Measurements from ENCODE around the gene CRYBG2. TPM values are rescaled to one million over a fixed set of nuclear protein-coding genes. Genes with fewer than 3 reads are reported as not detected.
A peak's percentile ranks its signal among the peaks of the same experiment; 100 is the strongest.
"Not testable (repeated sequence)": the region's sequence is repeated elsewhere in the genome, so short reads cannot be mapped to it uniquely, and the experiment has no call there.

The CRYBG2 gene
- total RNA-seq, 1 donor from 2014 or later: 0.18 TPM

DNA sequence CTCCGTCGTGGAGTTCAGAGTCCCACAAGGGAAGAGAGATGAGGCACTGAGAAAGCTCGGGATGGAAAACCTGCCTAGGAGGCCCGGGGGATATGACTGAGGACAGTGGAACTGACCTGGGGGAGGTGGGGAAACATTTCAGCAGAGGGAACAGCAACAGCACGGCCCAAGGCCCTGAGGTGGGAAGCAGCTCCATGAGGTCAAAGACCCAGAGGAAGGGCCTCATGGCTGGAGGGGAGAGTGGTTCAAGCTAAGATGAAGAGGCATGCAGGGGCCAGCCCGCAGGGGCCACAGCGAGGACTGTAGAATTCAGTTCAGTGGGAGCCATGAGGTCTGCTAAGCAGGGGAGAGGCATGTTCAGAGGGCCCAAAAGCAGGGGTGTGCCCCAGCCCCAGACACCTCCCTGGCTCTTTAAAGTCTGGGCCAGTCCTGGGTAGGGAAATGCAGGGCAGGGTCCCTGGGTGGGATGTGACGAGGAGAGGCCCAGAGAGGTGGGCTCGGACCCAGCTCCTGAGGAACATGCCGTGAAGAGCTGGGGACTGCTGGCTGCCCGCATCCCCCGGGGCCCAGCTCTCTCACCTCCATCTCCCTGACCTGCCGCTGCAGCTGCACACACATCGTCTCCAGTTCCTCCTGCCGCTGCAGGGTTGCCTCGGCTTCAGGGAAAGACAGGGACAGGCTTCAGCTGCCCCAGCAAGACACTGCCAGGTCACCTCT, 57.4 kb downstream of the CRYBG2 start:
- DNase-seq (ENCODE audit: low spot score) (no peak), ATAC-seq (no peak)

DNA sequence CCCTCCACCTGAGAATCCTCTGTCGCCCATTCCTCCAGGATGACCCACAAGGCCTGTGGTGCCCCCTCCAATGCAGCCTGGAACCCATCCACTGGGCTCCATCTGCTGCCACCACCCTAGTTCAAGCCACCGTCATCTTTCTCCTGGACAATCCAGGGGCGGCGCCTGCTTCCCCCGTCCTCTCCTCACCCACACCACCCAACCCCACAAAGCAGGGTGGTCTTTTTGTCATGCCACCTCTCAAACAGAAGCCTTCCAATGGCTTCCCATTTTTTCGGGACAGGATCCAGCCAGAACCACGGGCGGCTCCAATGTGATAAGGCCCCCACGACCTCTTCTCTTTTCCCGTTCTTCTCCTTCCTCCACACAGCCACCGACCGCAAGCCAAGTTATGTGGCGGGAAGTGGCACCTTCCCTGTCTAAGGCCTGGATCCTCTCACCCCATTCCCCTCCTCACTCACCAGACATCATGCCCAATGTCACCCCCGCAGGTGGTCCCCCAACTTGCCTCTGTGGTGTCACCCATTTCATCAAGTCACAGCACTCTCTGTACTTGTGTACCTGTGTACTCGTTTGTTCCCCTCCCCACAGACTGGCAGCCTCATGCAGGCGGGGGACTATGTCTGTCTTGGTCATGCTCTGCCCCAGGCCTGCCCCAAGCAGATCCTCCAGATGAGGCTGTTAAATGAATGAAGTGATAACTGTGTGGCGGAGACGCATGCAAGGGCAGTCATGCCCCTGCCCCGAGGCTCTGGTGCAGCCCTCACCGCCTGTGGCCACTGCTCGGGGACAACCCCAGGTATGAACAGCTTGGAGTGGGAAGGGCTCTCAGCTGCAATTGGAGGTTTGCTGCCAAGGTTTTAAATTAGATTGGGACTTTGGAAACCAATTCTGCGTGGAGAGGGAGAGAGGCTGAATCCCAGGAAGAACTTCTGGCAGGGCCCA, 58.5 kb downstream of the CRYBG2 start:
- ATAC-seq (no peak), DNase-seq (ENCODE audit: low spot score) (no peak)

DNA sequence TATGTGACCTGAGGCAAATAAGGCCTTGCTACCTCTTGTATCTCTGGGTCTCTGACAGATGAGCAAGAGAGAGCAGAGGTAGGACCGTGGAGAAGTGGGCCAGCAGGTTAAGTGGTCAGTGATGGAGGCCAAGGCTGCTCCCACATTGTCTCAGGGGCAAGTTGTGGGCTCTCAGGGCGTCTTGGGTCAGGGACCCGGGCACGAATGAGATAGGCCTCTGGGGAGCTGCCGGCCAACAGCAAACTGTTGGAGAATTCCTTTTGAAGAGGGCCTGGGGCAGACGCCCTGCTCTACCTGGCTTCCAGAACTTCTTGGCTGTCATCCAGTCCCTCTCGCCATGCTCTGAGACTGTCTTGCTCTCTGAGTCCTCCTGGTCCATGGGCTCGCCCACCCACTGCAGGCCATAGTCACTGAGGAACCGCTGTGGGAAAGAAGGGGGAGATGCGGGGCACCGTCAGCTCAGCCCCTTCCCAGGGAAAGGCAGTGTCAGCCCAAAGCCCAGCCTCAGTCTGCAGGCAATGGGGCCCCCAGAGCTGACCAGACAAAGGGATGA, 59.9 kb downstream of the CRYBG2 start:
- no peak for DNase-seq (ENCODE audit: low spot score)
- ATAC-seq: no peak

DNA sequence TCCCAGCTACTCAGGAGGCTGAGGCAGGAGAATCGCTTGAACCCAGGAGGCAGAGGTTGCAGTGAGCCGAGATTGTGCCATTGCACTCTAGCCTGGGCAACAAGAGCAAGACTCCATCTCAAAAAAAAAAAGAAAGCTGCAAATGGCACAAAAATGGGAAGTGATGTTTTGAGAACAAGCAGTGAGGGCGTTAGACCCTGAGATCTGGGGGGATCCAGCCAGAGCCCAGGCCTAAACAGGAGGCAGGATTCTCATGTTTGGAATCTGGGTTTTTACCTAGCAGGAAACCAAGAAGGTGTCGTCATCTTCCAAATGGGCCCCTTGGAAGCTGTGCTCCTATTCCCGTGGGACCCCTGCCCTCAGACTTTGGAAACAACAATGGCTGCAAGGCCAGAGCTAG, 61.2 kb downstream of the CRYBG2 start:
- not testable (repeated sequence) for ATAC-seq; DNase-seq (ENCODE audit: low spot score)

DNA sequence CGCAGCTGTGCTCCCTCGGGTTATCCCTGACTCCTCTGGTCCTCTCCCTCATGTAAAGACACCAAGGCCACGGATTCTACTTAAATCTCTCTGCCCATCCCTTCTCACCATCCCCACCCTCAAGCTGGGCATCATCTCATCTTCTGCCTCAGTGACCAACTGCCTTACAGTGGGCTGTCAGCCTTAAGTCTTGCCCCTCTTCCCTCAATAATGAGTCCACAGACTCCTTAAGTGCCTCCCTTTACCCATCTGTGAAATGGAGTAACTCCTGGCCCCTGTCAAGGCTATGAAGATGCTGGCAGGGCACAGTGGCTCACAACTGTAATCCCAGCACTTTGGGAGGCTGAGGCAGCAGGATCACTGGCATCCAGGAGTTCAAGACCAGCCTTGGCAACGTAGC, 62.0 kb downstream of the CRYBG2 start:
- no peak for ATAC-seq
- DNase-seq (ENCODE audit: low spot score): no peak

DNA sequence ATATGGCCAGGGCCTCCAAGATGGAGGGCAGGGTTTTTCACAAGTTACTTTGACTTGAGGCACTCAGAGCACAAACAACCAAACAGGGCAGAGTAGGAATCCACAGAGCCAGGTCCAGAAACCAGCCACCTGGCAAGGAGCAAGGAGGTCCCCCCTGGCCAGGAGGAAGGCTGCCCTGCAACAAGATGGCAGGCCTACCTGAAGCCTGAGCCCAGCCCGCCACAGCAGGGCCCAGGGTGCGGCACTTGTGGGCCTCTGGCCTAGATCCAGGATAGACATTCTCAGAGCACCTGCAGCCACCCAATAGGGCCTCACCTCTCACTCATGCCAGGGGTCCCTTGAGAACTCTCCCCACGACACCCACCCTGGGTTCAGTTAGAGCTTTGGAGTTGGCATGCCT, 62.5 kb downstream of the CRYBG2 start:
- ATAC-seq (no peak), DNase-seq (ENCODE audit: low spot score) (no peak)

DNA sequence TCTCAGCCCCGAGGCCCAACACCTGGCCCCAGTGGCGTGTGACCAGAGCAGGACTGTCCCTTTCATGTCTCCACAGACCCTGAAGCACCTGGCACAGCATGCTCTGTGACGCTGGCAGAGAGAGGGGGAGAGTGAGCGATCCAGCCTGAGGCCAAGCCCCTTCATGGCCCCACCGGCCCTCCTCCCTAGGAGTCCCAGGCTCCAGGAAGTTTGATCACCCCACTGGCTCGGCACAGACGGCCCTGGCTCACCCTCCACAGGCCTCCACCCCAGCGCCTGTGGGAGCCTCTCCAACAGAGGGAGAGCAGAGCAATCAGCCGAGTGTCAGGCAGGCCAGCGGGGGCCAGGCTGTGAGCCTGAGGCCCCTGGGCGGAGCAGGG, 63.1 kb downstream of the CRYBG2 start:
- ATAC-seq (no peak), DNase-seq (ENCODE audit: low spot score) (no peak)

DNA sequence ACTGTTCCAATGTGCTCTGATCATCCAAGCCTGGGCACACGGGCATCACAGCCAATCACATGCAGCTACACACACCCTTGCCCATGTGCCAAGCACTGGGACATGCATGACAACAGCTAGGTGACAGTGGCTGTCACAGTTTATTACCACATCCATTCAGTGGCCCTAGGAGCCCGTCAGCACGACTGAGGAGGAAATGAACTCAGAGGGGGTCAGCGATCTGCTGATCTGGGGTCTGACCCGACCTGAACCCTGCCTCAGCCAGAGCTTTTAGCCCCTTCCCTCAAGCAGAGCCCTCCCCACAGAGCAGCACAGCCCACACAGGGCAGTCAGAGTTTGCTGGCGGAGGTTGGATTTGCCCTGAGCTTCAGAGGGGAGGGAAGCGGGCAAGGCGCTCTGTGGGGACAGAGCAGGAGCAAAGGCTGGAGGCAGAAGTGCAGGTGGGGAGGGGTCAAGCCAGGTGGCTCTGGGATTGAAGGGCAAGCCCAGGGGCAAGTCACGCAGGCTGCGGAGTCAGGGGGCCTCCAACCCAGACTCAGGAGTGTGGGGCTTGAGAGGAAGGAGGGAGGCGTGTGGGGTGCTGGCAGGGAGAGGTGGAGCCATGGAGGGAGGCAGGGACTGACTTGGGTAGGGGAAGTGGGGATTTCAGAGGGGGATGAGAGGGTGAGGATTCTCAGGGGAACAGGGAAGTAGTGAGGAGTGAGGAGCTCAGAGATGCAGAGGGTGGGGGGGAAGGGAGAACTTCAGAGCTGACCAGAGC, 63.6 kb downstream of the CRYBG2 start:
- DNase-seq (ENCODE audit: low spot score): no peak
- ATAC-seq: peak; percentile 35

DNA sequence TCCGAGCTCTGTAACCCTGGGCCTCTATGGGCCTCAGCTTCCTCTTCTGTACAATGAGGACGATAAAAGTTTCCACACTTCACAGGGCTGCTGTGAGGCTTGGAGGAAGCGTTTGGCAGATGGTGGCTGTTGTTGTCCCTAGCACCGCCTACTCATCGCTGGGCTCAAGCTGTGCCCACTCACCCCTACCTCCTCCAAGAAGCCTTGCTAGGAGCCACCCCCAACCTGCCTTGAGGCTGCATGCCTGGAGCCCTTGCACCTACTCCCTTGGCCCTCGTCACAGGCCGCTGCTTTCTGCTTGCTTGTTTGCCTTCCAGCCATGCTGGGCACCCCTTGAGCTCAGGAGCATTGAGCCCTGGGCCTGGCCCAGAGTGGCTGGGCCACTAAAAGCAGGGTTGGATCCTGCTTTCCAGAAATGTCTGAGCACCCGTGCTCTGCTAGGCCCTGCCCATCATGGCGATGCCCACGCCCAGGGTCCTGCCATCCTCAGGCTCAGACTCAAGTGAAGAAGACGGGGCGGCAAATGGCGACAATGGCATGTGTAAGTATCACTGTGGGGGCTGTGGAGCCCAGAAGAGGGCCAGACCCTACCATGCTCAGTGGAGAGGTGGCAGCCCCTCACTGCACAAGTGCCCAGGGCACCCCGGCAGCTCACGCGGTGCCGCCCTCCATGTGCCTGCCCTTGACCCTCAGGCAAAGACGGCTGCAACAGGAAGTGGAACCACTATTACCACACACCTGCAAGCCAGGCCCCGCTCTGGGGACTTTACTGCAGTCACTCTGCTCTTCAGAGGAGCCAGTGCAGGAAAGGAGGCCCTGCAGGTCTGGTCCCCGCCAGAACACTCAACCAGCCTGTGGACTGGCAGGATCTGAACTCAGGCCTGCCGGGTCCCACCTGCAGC, 64.5 kb downstream of the CRYBG2 start:
- DNase-seq (ENCODE audit: low spot score): no peak

DNA sequence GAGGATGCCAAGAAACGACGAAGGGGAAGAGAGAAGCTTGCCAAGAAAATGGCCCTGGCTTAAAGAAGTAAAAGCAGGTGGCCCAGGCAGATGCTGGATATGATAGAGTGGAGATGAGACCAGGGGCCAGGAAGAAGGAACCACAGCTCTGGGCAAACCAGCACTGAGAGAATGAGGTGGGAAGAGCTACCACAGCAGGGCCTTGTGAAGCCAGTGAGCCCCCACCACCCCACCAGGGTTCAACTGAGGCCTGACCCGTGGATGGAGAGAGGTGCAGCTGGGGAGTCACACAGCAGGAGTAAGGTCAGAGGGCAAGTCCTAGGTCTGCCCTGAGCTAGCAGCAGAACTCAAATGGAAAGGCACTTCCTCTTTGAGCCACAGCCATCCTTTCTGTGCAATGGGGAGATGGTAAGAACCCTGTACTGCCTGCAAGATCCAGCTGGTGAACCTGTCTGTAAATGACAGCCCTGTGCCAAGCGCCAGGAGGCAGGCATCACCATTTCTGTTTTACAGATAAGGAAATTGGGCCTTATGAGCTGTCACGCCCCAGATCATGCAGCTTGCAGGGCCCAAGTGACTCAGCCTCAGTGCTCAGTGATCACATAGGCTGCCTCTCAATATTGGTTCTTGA, 65.5 kb downstream of the CRYBG2 start:
- ATAC-seq: no peak
- no peak for DNase-seq (ENCODE audit: low spot score)

More for the DNA sequence above, 64.5 kb downstream of the CRYBG2 start:
- ATAC-seq: peak; percentile 5

DNA sequence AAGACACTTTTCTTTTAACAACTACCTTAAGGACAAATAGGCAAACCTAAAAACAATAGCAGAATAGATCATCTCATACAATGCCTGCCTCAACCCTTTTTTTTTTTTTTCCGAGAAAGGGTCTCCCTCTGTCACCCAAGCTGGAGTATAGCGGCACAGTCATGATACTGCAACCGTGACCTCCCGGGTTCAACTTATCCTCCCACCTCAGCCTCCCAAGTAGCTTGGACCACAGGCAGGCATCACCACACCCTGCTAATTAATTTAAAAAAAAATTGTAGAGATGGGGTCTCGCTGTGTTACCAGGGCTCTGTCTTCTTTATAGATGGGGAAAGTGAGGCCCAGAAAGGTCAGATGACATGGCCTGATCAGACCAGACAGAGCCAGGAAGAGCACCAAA, 66.1 kb downstream of the CRYBG2 start:
- ATAC-seq (no peak), DNase-seq (ENCODE audit: low spot score) (no peak)

DNA sequence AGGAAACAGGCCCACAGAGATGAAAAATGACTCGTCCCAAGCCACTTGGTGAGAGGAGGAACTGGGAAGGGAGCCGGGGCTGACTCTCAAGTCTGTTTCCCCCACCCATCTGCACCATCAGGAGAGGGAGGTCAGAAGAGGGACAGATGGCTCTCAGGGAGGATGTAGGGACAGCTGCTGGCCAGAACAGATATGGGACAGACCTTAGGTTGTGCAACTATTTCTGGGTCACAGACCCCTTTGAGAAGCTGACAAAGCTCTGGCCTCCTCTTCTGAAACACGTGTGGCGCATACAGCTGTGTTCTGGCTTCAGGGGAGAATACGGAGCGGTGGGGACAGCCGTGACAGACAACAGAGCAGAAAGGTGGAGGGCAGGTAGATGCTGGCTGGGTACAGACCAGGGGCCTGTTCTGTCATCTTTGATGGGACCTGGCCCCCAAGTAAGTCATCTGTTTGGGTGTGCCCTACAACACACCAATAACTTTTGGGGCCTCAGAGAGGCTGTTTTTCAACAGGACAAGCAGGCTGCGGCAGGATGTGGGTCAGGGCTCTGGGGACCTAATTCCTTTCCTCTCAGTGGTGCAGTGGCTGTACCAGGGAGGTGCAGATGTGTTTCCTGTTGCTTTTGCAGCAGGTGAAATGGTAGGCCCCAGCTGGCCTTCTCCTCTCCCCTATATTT, 66.8 kb downstream of the CRYBG2 start:
- ATAC-seq: peak; percentile 13
- no peak for DNase-seq (ENCODE audit: low spot score)

DNA sequence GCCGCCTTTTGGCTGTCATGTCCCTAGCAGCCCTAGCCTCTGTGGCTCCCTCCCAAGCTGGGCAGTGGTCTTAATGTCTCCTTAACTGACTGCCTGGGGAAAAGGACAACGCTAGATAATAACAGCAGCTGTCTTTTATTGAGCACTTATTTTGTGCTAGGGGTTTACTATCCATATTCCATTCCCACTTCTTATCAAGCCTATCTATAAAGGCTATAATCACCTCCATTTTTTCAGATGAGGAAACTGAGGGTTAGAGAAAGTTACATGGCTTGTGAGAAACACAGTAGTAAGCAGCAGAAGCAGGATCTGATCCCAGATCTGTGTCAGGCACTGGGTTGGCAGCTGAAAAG, 67.9 kb downstream of the CRYBG2 start:
- DNase-seq (ENCODE audit: low spot score): no peak

DNA sequence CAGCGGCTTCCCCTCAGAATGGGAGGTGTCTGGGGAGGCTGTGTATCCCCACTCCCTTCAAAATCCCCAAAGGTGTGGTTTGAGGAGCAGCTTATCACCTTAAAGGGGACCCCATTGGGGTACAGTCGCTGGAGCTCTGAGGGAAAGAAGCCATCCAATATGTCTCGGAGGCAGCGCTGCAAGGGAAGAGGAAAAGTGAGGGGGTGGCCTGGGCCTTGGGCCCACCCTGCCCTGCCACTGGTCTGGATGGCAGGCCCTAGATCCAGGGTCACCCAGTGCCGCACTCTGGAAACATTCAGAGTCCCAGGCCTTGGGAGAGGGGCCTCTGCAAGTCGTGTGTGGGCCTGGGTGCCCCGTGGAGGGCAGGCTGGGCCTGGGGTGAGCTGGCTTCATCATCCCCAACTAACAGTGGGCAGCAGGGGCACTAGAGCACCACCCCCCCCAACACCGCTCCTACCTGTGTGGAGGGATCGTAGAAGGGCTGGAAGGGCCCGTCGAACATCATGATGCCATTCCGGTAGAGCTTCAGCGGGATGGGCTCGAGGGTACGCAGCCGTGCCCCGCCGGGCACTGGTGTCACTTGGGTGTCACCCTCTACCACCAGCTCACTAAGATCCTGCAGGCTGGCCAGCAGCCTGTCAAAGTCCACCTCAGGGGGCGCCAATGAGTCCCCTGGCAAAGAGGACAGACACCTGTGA, 68.4 kb downstream of the CRYBG2 start:
- no peak for ATAC-seq
- DNase-seq (ENCODE audit: low spot score): no peak

More for the DNA sequence above, 67.9 kb downstream of the CRYBG2 start:
- no peak for ATAC-seq

DNA sequence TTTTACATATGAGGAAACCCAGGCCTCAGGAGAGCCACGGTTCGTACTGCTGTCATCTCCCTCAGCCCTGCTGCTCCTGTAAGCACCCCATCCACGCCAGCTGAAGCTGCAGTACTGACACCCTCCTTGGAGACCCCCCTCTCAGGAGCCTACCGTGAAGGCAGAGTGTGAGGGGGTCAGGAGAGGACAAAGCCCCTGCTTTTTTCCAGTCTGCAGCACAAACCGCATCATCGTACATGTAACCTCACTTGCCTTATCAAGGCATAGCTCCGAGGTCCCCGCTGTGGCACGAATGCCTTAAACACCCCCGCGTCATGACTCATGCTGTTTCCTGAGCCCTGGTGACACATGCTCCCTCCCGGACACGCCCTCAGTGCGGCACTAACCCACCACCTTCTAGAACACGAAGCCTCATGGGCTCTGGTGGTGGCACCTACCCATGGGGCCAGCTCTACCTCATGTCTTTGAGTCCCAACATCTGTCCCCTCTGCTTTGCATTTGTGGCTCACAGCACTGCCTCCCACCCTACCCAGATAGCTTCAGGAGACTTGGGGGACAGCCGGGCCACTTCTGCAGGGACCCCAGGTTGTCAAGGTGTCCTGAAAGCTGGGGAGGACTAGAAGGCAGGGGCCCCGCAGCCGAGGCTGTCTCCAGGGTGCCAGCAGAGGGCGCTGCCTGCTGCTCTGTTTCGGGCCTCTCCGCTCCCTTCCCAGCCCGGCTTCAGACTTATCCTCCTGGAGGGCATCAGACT, 69.2 kb downstream of the CRYBG2 start:
- ATAC-seq (peak; percentile 66), DNase-seq (ENCODE audit: low spot score) (no peak)

DNA sequence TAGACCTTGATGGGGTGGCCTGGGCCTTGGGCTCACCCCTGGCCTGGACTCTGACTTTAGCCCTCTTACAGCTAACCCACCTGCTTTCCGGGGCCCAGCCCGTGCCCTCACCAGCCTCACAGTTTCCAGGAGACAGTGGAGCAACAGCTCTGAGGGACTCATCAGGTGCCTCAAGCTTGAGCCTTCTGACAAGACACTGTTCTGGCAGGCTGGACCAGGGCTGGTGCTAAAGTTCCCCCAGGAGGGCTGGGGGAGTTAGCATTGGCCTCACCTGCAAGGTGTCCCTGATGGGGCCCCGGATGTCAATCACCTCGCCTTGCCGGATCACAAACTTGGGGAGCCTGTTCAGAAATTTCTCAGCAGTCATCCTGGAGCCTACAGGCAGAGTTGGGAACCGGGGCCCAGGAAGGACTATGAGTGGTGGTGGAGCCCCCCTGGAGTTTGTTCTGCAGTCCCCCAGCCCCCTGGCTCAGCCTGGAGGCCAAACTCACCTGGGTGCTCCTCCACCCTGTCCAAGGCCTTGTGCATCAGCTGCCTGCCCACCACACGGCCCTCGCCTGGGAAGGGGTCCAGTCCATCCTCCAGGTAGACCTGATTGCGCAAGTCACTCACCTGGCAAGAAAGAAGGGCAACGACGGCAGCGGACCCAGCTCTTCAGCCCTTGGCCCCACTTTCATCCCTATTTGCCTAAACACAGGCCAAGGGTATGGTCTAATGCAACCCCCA, 69.9 kb downstream of the CRYBG2 start:
- ATAC-seq (no peak), DNase-seq (ENCODE audit: low spot score) (no peak)

DNA sequence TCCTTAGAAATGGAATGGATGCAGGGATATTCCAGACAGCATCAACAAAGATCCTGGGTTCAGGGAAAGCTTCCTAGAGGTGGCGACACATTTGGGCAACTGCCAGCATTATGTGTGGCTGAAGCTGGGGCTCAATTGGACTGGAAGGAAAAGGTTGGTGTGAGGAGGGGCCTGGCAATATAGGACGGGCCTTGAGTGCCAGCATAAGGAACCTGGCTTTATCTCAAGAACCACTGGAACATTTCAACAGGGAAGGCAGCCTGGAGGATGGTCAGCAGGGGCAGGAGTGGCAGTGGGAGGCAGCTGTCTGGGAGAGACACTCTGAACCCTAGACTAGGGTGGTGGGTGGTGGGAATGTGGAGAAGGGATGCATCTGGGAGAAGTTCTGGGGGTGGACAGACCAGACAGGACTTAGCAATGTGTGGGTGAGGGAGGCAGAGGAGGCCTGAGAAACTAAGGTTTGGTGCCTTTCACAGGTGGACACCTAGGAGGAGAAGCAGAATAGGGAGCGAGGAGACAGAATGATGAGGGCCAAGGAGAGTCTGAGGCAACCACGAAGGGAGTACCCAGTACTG, 70.6 kb downstream of the CRYBG2 start:
- DNase-seq (ENCODE audit: low spot score): no peak
- ATAC-seq: no peak
